CD8-positive, alpha-beta memory T cell (primary cell): ENCODE data around the gene TBC1D16. TPM values are rescaled to one million over a fixed set of nuclear protein-coding genes. Genes with fewer than 3 reads are reported as not detected.

Experiments
- CTCF ChIA-PET: fragments of 350-600 bp; sonication (Branson Sonifier 250); formaldehyde crosslinking; loops from one replicate; lab custom pipeline; 2021; ENCODE audit warnings: antibody characterized with exemption; lab: Charles Lee
- POLR2A ChIA-PET: fragments of 350-600 bp; sonication (Branson Sonifier 250); formaldehyde crosslinking; loops from one replicate; lab custom pipeline; 2021; ENCODE audit warnings: antibody characterized with exemption; lab: Charles Lee
- DNase-seq, 5 donors: peaks; one replicate each; pipeline versions ENCODE4 v3.0.0 to v3.0.0-alpha.2; 2020 to 2022; ENCODE audit warnings: mixed read lengths in 1 of 5
- H3K27ac ChIP-seq: one replicate; pipeline ENCODE4 v1.7.0; 2013; ENCODE audit warnings: low read depth, mild to moderate bottlenecking, low read length, moderate library complexity
- H3K27me3 ChIP-seq: 2 replicates; pipeline ENCODE4 v1.7.0; 2013; ENCODE audit warnings: low read length, mild to moderate bottlenecking; ENCODE audit not compliant: insufficient read depth, poor library complexity, severe bottlenecking
- H3K36me3 ChIP-seq: 2 replicates; pipeline ENCODE4 v1.7.0; 2013; ENCODE audit warnings: mild to moderate bottlenecking, low read length, moderate library complexity; ENCODE audit not compliant: insufficient read depth
- H3K4me1 ChIP-seq: 2 replicates; pipeline ENCODE4 v1.7.0; 2013; ENCODE audit warnings: mild to moderate bottlenecking, low read length, moderate library complexity; ENCODE audit not compliant: insufficient read depth
- H3K4me3 ChIP-seq: 2 replicates; pipeline ENCODE4 v1.7.0; 2013; ENCODE audit warnings: mild to moderate bottlenecking, low read length
- H3K9me3 ChIP-seq: 2 replicates; pipeline ENCODE4 v1.7.0; 2013; ENCODE audit warnings: mild to moderate bottlenecking, low read length
- H3K27ac Mint-ChIP-seq, 8 donors: one replicate each; pipeline ENCODE4 v1.8.0; 2020 to 2021; ENCODE audit warnings: mixed read lengths in 8 of 8, mild to moderate bottlenecking in 6 of 8, inconsistent platforms in 3 of 8, moderate library complexity in 3 of 8
- H3K27me3 Mint-ChIP-seq, 2 donors: one replicate each; pipeline ENCODE4 v1.8.0; 2020 to 2021; ENCODE audit warnings: mixed read lengths in 2 of 2, mild to moderate bottlenecking in 1 of 2, moderate library complexity in 1 of 2
- H3K36me3 Mint-ChIP-seq, 3 donors: one replicate each; pipeline ENCODE4 v1.8.0; 2020 to 2021; ENCODE audit warnings: mixed read lengths in 3 of 3, inconsistent platforms in 1 of 3, mild to moderate bottlenecking in 1 of 3
- H3K4me1 Mint-ChIP-seq, 3 donors: one replicate each; pipeline ENCODE4 v1.8.0; 2020 to 2021; ENCODE audit warnings: mixed read lengths in 3 of 3, inconsistent platforms in 1 of 3, mild to moderate bottlenecking in 1 of 3
- H3K4me3 Mint-ChIP-seq, 7 donors: one replicate each; pipeline ENCODE4 v1.8.0; 2020 to 2021; ENCODE audit warnings: mixed read lengths in 7 of 7, mild to moderate bottlenecking in 6 of 7, moderate library complexity in 4 of 7, inconsistent platforms in 2 of 7
- H3K9me3 Mint-ChIP-seq, 5 donors: one replicate each; pipeline ENCODE4 v1.8.0; 2020 to 2022; ENCODE audit warnings: mixed read lengths in 5 of 5, mild to moderate bottlenecking in 3 of 5, moderate library complexity in 2 of 5, inconsistent platforms in 1 of 5
- polyA plus RNA-seq: library from polyadenylated mRNA; unstranded; fragments of 300-500 nt; fragmentation: Illumina TruSeq; gene quantifications from one replicate; pipeline ENCODE4 v1.2.3, GENCODE V29; 2021
- total RNA-seq, 2 experiments: library from RNA; stranded (reverse); gene quantifications; one replicate each; pipeline ENCODE4 v1.2.3, GENCODE V29; 2021

The TBC1D16 gene
- total and polyA plus RNA-seq, 3 experiments from 2014 or later, result 0.33 to 4.3 (median 3.5) TPM

- H3K36me3 Mint-ChIP-seq, result peaks cover 0 to 1% (median 0%) of the 10 kb centered on the region in 3 donors
- H3K27me3 ChIP-seq, result no peaks in the 10 kb centered on the region
- no peaks in the 10 kb centered on the region for H3K9me3 ChIP-seq
- no peak overlapping the region for H3K27ac ChIP-seq
- no peaks in the 10 kb centered on the region for H3K9me3 Mint-ChIP-seq
- no peak overlapping the region for H3K4me3 Mint-ChIP-seq
- ChIA-PET POLR2A (interaction anchor here (0.6 kb wide), 1 partner anchor 231 kb away, joined by 3 read pairs; no protein-coding TSS in a partner anchor), CTCF (interaction anchor here (1.1 to 2.7 kb wide), 7 partner anchors 8 to 56 kb away, joined by 3 to 23 read pairs (median 8); no protein-coding TSS in a partner anchor)
- no peak overlapping the region for H3K27ac Mint-ChIP-seq
- no peak overlapping the region for H3K4me3 ChIP-seq
- no peak for DNase-seq
- H3K4me1 Mint-ChIP-seq, result peaks cover 5 to 12% (median 8%) of the 10 kb centered on the region in 3 donors
- H3K27me3 Mint-ChIP-seq, result peaks cover 0 to 3% of the 10 kb centered on the region in 2 donors
- peaks cover 9% of the 10 kb centered on the region for H3K4me1 ChIP-seq
- H3K36me3 ChIP-seq, result no peaks in the 10 kb centered on the region
These were observed 26.0 kb downstream of the TBC1D16 start for GRCh38 chr17:80009391-80010282.

GRCh38 chr17:80008848-80009247, 26.8 kb downstream of the TBC1D16 start:
- Histone ChIP-seq H3K4me1 (peaks cover 9% of the 10 kb centered on the region), H3K27me3 (no peaks in the 10 kb centered on the region), H3K36me3 (no peaks in the 10 kb centered on the region), H3K9me3 (no peaks in the 10 kb centered on the region), H3K4me3 (no peak overlapping the region), H3K27ac (no peak overlapping the region)
- H3K36me3 Mint-ChIP-seq, result peaks cover 0 to 1% (median 0%) of the 10 kb centered on the region in 3 donors
- no peak overlapping the region for H3K27ac Mint-ChIP-seq
- no peak overlapping the region for H3K4me3 Mint-ChIP-seq
- no peaks in the 10 kb centered on the region for H3K9me3 Mint-ChIP-seq
- DNase-seq, result no peak
- peaks cover 0 to 3% of the 10 kb centered on the region in 2 donors for H3K27me3 Mint-ChIP-seq
- peaks cover 5 to 12% (median 8%) of the 10 kb centered on the region in 3 donors for H3K4me1 Mint-ChIP-seq
- ChIA-PET POLR2A (interaction anchor here (0.6 to 0.7 kb wide), 2 partner anchors 63 to 230 kb away, joined by 3 to 6 read pairs; no protein-coding TSS in a partner anchor), CTCF (interaction anchor here (0.9 to 2.7 kb wide), 14 partner anchors 8 to 168 kb away, joined by 3 to 23 read pairs (median 6); partner anchors contain the start of gene GAA)

GRCh38 chr17:80008383-80008840, 27.3 kb downstream of the TBC1D16 start:
- POLR2A ChIA-PET, result interaction anchor here (0.7 kb wide), 1 partner anchor 63 kb away, joined by 6 read pairs; no protein-coding TSS in a partner anchor
- H3K9me3 Mint-ChIP-seq, result no peaks in the 10 kb centered on the region
- Histone ChIP-seq H3K36me3 (no peaks in the 10 kb centered on the region), H3K4me3 (no peak overlapping the region), H3K27ac (no peak overlapping the region), H3K27me3 (no peaks in the 10 kb centered on the region), H3K4me1 (peaks cover 9% of the 10 kb centered on the region), H3K9me3 (no peaks in the 10 kb centered on the region)
- peaks cover 0 to 1% (median 0%) of the 10 kb centered on the region in 3 donors for H3K36me3 Mint-ChIP-seq
- H3K27ac Mint-ChIP-seq, result no peak overlapping the region
- peaks cover 0 to 3% of the 10 kb centered on the region in 2 donors for H3K27me3 Mint-ChIP-seq
- peak; percentile 54 to 75 (median 63) for DNase-seq
- peaks cover 5 to 12% (median 8%) of the 10 kb centered on the region in 3 donors for H3K4me1 Mint-ChIP-seq
- CTCF ChIA-PET, result interaction anchor here (0.9 to 2.7 kb wide), 15 partner anchors 8 to 222 kb away, joined by 3 to 23 read pairs (median 5); partner anchors contain the start of gene GAA
- no peak overlapping the region for H3K4me3 Mint-ChIP-seq

- no peaks in the 10 kb centered on the region for H3K36me3 ChIP-seq
- Mint-ChIP-seq H3K27me3 (peaks cover 0 to 3% of the 10 kb centered on the region in 2 donors), H3K4me1 (peaks cover 5 to 12% (median 8%) of the 10 kb centered on the region in 3 donors), H3K27ac (no peak overlapping the region), H3K9me3 (no peaks in the 10 kb centered on the region), H3K4me3 (no peak overlapping the region), H3K36me3 (peaks cover 0 to 1% (median 0%) of the 10 kb centered on the region in 3 donors)
- CTCF ChIA-PET, result interaction anchor here (0.9 to 2.7 kb wide), 15 partner anchors 8 to 222 kb away, joined by 3 to 23 read pairs (median 5); partner anchors contain the start of gene GAA
- POLR2A ChIA-PET, result no interaction called here
- no peak overlapping the region for H3K4me3 ChIP-seq
- no peaks in the 10 kb centered on the region for H3K9me3 ChIP-seq
- H3K27ac ChIP-seq, result no peak overlapping the region
- peaks cover 9% of the 10 kb centered on the region for H3K4me1 ChIP-seq
- DNase-seq, result no peak
- no peaks in the 10 kb centered on the region for H3K27me3 ChIP-seq
These were observed 27.7 kb downstream of the TBC1D16 start for GRCh38 chr17:80007939-80008338.

GRCh38 chr17:80006811-80007752, 28.6 kb downstream of the TBC1D16 start:
- Histone ChIP-seq H3K27ac (no peak overlapping the region), H3K36me3 (no peaks in the 10 kb centered on the region), H3K4me1 (peaks cover 9% of the 10 kb centered on the region), H3K27me3 (no peaks in the 10 kb centered on the region), H3K4me3 (no peak overlapping the region), H3K9me3 (no peaks in the 10 kb centered on the region)
- no peak for DNase-seq
- POLR2A ChIA-PET, result no interaction called here
- peaks cover 0 to 3% of the 10 kb centered on the region in 2 donors for H3K27me3 Mint-ChIP-seq
- no peak overlapping the region for H3K4me3 Mint-ChIP-seq
- CTCF ChIA-PET, result interaction anchor here (1.1 to 2.7 kb wide), 6 partner anchors 9 to 221 kb away, joined by 3 to 23 read pairs (median 6); no protein-coding TSS in a partner anchor
- H3K36me3 Mint-ChIP-seq, result no peaks in the 10 kb centered on the region
- H3K9me3 Mint-ChIP-seq, result no peaks in the 10 kb centered on the region
- H3K27ac Mint-ChIP-seq, result peak overlapping the region in 1 of 8 donors; percentile 74
- peaks cover 5 to 12% (median 8%) of the 10 kb centered on the region in 3 donors for H3K4me1 Mint-ChIP-seq

GRCh38 chr17:80006339-80006720, 29.3 kb downstream of the TBC1D16 start:
- Histone ChIP-seq H3K4me1 (peaks cover 9% of the 10 kb centered on the region), H3K27me3 (no peaks in the 10 kb centered on the region), H3K27ac (no peak overlapping the region), H3K4me3 (no peak overlapping the region), H3K9me3 (no peaks in the 10 kb centered on the region), H3K36me3 (no peaks in the 10 kb centered on the region)
- Mint-ChIP-seq H3K9me3 (no peaks in the 10 kb centered on the region), H3K27ac (peak overlapping the region in 5 of 8 donors; percentile 58 to 81 (median 73)), H3K4me3 (no peak overlapping the region), H3K4me1 (peaks cover 5 to 12% (median 8%) of the 10 kb centered on the region in 3 donors), H3K36me3 (no peaks in the 10 kb centered on the region), H3K27me3 (peaks cover 0 to 3% of the 10 kb centered on the region in 2 donors)
- DNase-seq, result no peak
- POLR2A ChIA-PET, result no interaction called here
- CTCF ChIA-PET, result interaction anchor here (1.1 kb wide), 1 partner anchor 8 kb away, joined by 4 read pairs; no protein-coding TSS in a partner anchor
